Cardiac muscle cell (in vitro differentiated cells and primary cell): Measurements from ENCODE around the gene TTC33. TPM values are rescaled to one million over a fixed set of nuclear protein-coding genes. Genes with fewer than 3 reads are reported as not detected.

Experiments used
- DNase-seq, 2 donors: peaks; one replicate each; pipeline versions ENCODE4 v3.0.0 to v3.0.0-alpha.2; 2010 to 2017; ENCODE audit warnings: low read depth in 1 of 2, low spot score in 1 of 2
- H3K27ac ChIP-seq: fragments of 200-600 bp; sonication (generic); 2 replicates; pipeline ENCODE4 v1.5.1; 2016
- H3K27me3 ChIP-seq: fragments of 200-600 bp; sonication (generic); 2 replicates; pipeline ENCODE4 v1.6.0; 2016; ENCODE audit warnings: control low read depth
- H3K36me3 ChIP-seq: fragments of 200-600 bp; sonication (generic); 2 replicates; pipeline ENCODE4 v1.5.1; 2016; ENCODE audit warnings: control low read depth
- H3K4me1 ChIP-seq: fragments of 200-600 bp; sonication (generic); 2 replicates; pipeline ENCODE4 v1.8.1; 2017; ENCODE audit warnings: low read depth, mild to moderate bottlenecking, mixed run types
- H3K4me3 ChIP-seq: fragments of 200-600 bp; sonication (generic); 2 replicates; pipeline ENCODE4 v1.5.1; 2016; ENCODE audit warnings: mild to moderate bottlenecking
- H3K9me3 ChIP-seq: fragments of 200-600 bp; sonication (generic); 2 replicates; pipeline ENCODE4 v1.5.1; 2017; ENCODE audit warnings: low read depth, mild to moderate bottlenecking, control low read depth
- CTCF ChIP-seq: IDR thresholded peaks from 2 replicates; pipeline ENCODE4 v1.5.1; 2012; ENCODE audit warnings: low read depth, mild to moderate bottlenecking, low read length
- polyA plus RNA-seq: library from polyadenylated mRNA; unstranded; fragments of >200 nt; fragmentation: Nextera tagmentation; extraction: Ambion mirVana; gene quantifications from 2 replicates; pipeline ENCODE4 v1.2.1, GENCODE V29; 2016
- total RNA-seq: library from RNA; depleted of rRNA; stranded (reverse); fragments of >200 nt; gene quantifications from 2 replicates; pipeline ENCODE4 v1.2.3, GENCODE V29; 2016

Gene TTC33
- total and polyA plus RNA-seq, 2 experiments from 2014 or later = 16.3 to 46.7 TPM

DNA sequence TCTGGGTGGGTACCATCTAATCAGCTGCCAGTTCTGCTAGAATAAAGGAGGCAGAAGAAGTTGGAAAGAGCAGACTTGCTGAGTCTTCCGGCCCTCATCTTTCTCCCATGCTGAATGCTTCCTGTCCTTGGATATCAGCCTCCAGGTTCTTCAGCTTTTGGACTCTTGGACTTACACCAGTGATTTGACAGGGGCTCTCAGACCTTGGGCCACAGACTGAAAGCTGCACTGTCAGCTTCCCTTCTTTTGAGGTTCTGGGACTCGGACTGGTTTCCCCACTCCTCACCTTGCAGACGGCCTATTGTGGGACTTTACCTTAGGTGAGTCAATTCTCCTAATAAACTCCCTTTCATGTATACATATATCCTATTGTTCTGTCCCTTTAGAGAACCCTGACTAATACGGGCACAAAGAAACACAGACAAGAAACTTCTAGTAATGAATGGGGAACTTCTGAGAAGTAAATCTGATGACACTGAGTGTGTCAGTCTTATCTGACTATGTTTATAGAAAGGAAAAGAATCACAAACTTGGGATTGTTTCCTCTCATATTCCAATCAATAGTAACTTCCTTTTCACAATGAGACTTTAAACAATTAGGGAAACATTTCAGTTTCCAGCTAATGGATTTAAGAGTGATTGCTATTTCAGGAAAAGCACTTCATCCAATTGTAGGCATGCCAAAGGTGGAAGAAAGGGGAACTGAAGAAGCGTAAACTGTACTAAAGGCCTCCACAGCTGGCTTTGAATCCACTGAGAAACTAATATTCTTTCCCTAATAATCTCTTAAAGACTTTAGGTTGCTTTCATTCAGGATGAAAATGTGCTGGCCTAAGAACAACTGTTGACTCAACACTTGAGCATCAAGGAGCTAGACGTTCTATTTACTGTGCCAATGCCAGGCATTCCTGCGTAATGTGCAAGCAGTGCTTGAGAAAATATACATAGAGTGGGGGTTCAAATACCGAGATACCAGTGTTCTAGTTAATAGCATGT, 204.0 kb downstream of the TTC33 start:
- no peaks in the 10 kb centered on the region for H3K9me3 ChIP-seq
- no peak overlapping the region for H3K4me3 ChIP-seq
- H3K27ac ChIP-seq = no peak overlapping the region
- H3K36me3 ChIP-seq = no peaks in the 10 kb centered on the region
- DNase-seq = peak in 1 of 2 donors; percentile 93
- no peak for TF ChIP-seq CTCF
- no peaks in the 10 kb centered on the region for H3K4me1 ChIP-seq
- H3K27me3 ChIP-seq = no peaks in the 10 kb centered on the region

DNA sequence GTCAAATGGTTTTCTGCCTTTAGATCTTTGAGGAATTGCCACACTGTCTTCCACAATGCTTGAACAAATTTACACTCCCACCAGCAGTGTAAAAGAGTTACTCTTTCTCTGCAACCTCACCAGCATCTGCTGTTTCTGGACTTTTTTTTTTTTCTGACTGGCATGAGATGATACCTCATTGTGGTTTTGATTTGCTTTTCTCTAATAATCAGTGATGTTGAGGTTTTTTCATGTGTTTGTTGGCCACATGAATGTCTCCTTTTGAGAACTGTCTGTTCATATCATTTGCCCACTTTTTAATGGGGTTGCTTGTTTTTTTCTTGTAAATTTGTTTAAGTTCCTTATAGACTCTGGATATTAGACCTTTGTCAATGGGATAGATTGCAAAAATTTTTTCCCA, 205.3 kb downstream of the TTC33 start:
- H3K9me3 ChIP-seq = no peaks in the 10 kb centered on the region
- no peak overlapping the region for H3K27ac ChIP-seq
- no peak overlapping the region for H3K4me3 ChIP-seq
- H3K27me3 ChIP-seq = no peaks in the 10 kb centered on the region
- no peak for DNase-seq
- H3K4me1 ChIP-seq = no peaks in the 10 kb centered on the region
- no peaks in the 10 kb centered on the region for H3K36me3 ChIP-seq
- TF ChIP-seq CTCF = no peak

GRCh38 chr5:40549616-40550015, 206.1 kb downstream of the TTC33 start:
- no peaks in the 10 kb centered on the region for H3K27me3 ChIP-seq
- no peaks in the 10 kb centered on the region for H3K4me1 ChIP-seq
- H3K27ac ChIP-seq = no peak overlapping the region
- DNase-seq = no peak
- TF ChIP-seq CTCF = no peak
- no peaks in the 10 kb centered on the region for H3K9me3 ChIP-seq
- H3K4me3 ChIP-seq = no peak overlapping the region
- H3K36me3 ChIP-seq = no peaks in the 10 kb centered on the region

GRCh38 chr5:40547994-40548575, 207.7 kb downstream of the TTC33 start:
- no peak overlapping the region for H3K27ac ChIP-seq
- H3K4me1 ChIP-seq = no peaks in the 10 kb centered on the region
- no peaks in the 10 kb centered on the region for H3K27me3 ChIP-seq
- no peaks in the 10 kb centered on the region for H3K9me3 ChIP-seq
- H3K4me3 ChIP-seq = no peak overlapping the region
- no peak for TF ChIP-seq CTCF
- H3K36me3 ChIP-seq = no peaks in the 10 kb centered on the region
- DNase-seq = no peak

GRCh38 chr5:40547557-40547956, 208.2 kb downstream of the TTC33 start:
- H3K4me1 ChIP-seq = no peaks in the 10 kb centered on the region
- H3K9me3 ChIP-seq = no peaks in the 10 kb centered on the region
- no peak overlapping the region for H3K27ac ChIP-seq
- no peak for TF ChIP-seq CTCF
- DNase-seq = no peak
- no peaks in the 10 kb centered on the region for H3K36me3 ChIP-seq
- H3K27me3 ChIP-seq = no peaks in the 10 kb centered on the region
- H3K4me3 ChIP-seq = no peak overlapping the region
